Ishikawa (cell line): Measurements from ENCODE around the gene ARL10.

Experiments used
- CEBPB ChIP-seq: IDR thresholded peaks from 2 replicates; pipeline ENCODE4 v1.6.1; 2012
- CREB1 ChIP-seq: IDR thresholded peaks from 2 replicates; pipeline ENCODE4 v1.6.1; 2012; ENCODE audit warnings: low read depth
- EGR1 ChIP-seq: IDR thresholded peaks from 2 replicates; pipeline ENCODE4 v1.6.1; 2012
- EP300 ChIP-seq: IDR thresholded peaks from 2 replicates; pipeline ENCODE4 v1.6.1; 2012; ENCODE audit warnings: borderline replicate concordance
- FOXM1 ChIP-seq: IDR thresholded peaks from 2 replicates; pipeline ENCODE4 v1.6.1; 2012; ENCODE audit warnings: low read depth, borderline replicate concordance
- RAD21 ChIP-seq: IDR thresholded peaks from 2 replicates; pipeline ENCODE4 v1.6.1; 2012; ENCODE audit warnings: low read depth
- TAF1 ChIP-seq: IDR thresholded peaks from 2 replicates; pipeline ENCODE4 v1.6.1; 2012; ENCODE audit warnings: low read depth, mild to moderate bottlenecking
- TCF12 ChIP-seq: IDR thresholded peaks from 2 replicates; pipeline ENCODE4 v1.6.1; 2012; ENCODE audit warnings: low read depth
- YY1 ChIP-seq: IDR thresholded peaks from 2 replicates; pipeline ENCODE4 v1.6.1; 2012; ENCODE audit warnings: low read depth
- ZBTB7A ChIP-seq: IDR thresholded peaks from 2 replicates; pipeline ENCODE4 v1.6.1; 2012; ENCODE audit warnings: low read depth
- TF ChIP-seq, protein P1 (sequence below): IDR thresholded peaks from 2 replicates; pipeline ENCODE4 v1.6.1; 2012; ENCODE audit warnings: low read depth, mild to moderate bottlenecking
- TF ChIP-seq, protein P2 (sequence below): IDR thresholded peaks from 2 replicates; pipeline ENCODE4 v1.6.1; 2012
- TF ChIP-seq, protein P3 (sequence below): IDR thresholded peaks from 2 replicates; pipeline ENCODE4 v1.6.1; 2012

DNA sequence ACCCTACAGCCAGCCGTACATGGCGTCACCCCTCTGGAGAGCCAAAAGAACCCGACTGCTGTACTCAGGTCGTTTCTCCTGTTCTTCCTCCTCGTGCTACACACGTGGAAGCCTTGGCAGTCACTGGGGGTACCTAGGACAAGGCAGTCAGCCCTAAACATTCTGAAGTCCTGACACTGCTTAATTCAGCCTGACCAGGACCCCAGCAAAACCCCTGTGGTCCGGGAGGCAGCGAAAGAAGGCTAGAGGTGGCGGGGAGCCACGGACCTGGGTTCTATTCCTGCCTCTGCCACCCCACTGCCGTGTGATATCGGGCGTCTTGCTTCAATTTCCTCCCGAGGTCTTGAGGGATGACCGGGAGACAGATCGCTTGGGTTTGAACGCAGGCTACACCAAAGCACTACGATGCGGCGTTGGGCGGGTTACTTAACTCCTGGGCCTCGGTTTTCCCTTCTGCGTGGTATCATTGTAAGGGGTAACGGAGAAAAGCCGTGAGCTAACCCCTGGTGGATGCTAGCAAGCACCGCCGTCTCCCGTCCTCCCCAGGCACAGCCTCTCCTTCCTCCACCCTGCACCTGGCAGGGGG is 429 bp upstream of the ARL10 start:
- TF ChIP-seq EGR1 (no peak), TAF1 (no peak), CEBPB (no peak), RAD21 (no peak), FOXM1 (no peak), TCF12 (no peak), ZBTB7A (no peak), CREB1 (no peak), EP300 (no peak), YY1 (no peak)
- TF ChIP-seq, protein P1, sequence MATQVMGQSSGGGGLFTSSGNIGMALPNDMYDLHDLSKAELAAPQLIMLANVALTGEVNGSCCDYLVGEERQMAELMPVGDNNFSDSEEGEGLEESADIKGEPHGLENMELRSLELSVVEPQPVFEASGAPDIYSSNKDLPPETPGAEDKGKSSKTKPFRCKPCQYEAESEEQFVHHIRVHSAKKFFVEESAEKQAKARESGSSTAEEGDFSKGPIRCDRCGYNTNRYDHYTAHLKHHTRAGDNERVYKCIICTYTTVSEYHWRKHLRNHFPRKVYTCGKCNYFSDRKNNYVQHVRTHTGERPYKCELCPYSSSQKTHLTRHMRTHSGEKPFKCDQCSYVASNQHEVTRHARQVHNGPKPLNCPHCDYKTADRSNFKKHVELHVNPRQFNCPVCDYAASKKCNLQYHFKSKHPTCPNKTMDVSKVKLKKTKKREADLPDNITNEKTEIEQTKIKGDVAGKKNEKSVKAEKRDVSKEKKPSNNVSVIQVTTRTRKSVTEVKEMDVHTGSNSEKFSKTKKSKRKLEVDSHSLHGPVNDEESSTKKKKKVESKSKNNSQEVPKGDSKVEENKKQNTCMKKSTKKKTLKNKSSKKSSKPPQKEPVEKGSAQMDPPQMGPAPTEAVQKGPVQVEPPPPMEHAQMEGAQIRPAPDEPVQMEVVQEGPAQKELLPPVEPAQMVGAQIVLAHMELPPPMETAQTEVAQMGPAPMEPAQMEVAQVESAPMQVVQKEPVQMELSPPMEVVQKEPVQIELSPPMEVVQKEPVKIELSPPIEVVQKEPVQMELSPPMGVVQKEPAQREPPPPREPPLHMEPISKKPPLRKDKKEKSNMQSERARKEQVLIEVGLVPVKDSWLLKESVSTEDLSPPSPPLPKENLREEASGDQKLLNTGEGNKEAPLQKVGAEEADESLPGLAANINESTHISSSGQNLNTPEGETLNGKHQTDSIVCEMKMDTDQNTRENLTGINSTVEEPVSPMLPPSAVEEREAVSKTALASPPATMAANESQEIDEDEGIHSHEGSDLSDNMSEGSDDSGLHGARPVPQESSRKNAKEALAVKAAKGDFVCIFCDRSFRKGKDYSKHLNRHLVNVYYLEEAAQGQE = no peak
- TF ChIP-seq, protein P2, sequence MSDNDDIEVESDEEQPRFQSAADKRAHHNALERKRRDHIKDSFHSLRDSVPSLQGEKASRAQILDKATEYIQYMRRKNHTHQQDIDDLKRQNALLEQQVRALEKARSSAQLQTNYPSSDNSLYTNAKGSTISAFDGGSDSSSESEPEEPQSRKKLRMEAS = no peak
- TF ChIP-seq, protein P3, sequence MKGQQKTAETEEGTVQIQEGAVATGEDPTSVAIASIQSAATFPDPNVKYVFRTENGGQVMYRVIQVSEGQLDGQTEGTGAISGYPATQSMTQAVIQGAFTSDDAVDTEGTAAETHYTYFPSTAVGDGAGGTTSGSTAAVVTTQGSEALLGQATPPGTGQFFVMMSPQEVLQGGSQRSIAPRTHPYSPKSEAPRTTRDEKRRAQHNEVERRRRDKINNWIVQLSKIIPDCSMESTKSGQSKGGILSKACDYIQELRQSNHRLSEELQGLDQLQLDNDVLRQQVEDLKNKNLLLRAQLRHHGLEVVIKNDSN = no peak
